ENCODE results near the gene NKD1.

DNA sequence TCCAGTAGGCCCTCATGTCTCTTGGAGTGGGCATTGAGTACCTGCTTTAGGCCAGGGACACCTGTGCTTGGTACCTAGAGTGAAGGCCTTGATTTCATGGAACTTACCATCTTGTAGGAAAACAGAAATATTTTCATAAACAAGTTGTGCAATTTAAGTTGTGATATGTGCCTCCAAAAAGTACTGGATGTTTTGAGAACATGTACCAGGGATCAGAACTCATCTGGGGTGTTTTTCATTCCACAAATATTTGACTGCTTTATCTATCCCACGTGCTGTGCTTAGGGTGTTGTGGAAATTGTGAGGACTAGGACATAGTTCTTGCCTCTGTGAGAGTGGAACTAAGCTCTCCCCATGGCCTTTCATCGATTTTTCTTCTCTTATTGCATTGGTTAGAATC, 8.8 kb downstream of the NKD1 start:
- TF ChIP-seq CTCF (conservative IDR thresholded peaks at IDR 0.05; ENCODE audit: low read length) = no peak
- TF ChIP-seq EZH2phosphoT487 (IDR thresholded peaks at IDR 0.05; ENCODE audit: borderline replicate concordance, low read depth, low read length) = no peak
